GM19467 (cell line): ENCODE measurements around the gene DDX1.
"Not testable (repeated sequence)": the region's sequence is repeated elsewhere in the genome, so short reads cannot be mapped to it uniquely, and the experiment has no call there.

Experiments used
- ATAC-seq: cut with Tn5 transposase; IDR thresholded peaks from one replicate; pipeline ENCODE4 v1.9.1; 2021; ENCODE audit warnings: mild to moderate bottlenecking, moderate library complexity; ENCODE audit not compliant: unreplicated experiment

Gene DDX1

GRCh38 chr2:15614545-15615300 lies 23.1 kb downstream of the DDX1 start:
- no peak for ATAC-seq

- ATAC-seq, result no peak
Measured at GRCh38 chr2:15615301-15615920, 23.7 kb downstream of the DDX1 start.

GRCh38 chr2:15616429-15616828 lies 24.8 kb downstream of the DDX1 start:
- no peak for ATAC-seq

- no peak for ATAC-seq
Measured at GRCh38 chr2:15616850-15617777, 25.4 kb downstream of the DDX1 start.

GRCh38 chr2:15617778-15618448 lies 26.2 kb downstream of the DDX1 start:
- no peak for ATAC-seq

GRCh38 chr2:15618449-15618855 lies 26.8 kb downstream of the DDX1 start:
- no peak for ATAC-seq

- ATAC-seq, result no peak
Measured at GRCh38 chr2:15619076-15619475, 27.4 kb downstream of the DDX1 start.

- no peak for ATAC-seq
Measured at GRCh38 chr2:15619510-15619909, 27.8 kb downstream of the DDX1 start.

GRCh38 chr2:15619938-15620337 lies 28.3 kb downstream of the DDX1 start:
- no peak for ATAC-seq

GRCh38 chr2:15620340-15620739 lies 28.7 kb downstream of the DDX1 start:
- ATAC-seq, result no peak

- ATAC-seq, result no peak
Measured at GRCh38 chr2:15620857-15621471, 29.3 kb downstream of the DDX1 start.

- not testable (repeated sequence) for ATAC-seq
Measured at GRCh38 chr2:15621472-15621870, 29.8 kb downstream of the DDX1 start.

- no peak for ATAC-seq
Measured at GRCh38 chr2:15622214-15622613, 30.5 kb downstream of the DDX1 start.

GRCh38 chr2:15622614-15623480 lies 31.2 kb downstream of the DDX1 start:
- no peak for ATAC-seq

- ATAC-seq, result no peak
Measured at GRCh38 chr2:15623481-15623796, 31.8 kb downstream of the DDX1 start.

- no peak for ATAC-seq
Measured at GRCh38 chr2:15623898-15624541, 32.4 kb downstream of the DDX1 start.

- ATAC-seq, result no peak
Measured at GRCh38 chr2:15624903-15625302, 33.2 kb downstream of the DDX1 start.

- no peak for ATAC-seq
Measured at GRCh38 chr2:15625344-15626036, 33.8 kb downstream of the DDX1 start.

- no peak for ATAC-seq
Measured at GRCh38 chr2:15626126-15626525, 34.5 kb downstream of the DDX1 start.
